HepG2 (cell line): ENCODE data around the gene POC1A. TPM values are rescaled to one million over a fixed set of nuclear protein-coding genes. Genes with fewer than 3 reads are reported as not detected.

Source experiments
- GPBP1L1 ChIP-seq: sonication (generic); formaldehyde crosslinking; IDR thresholded peaks from 2 replicates; pipeline ENCODE4 v1.5.0; 2020; ENCODE audit warnings: mild to moderate bottlenecking, missing genetic modification reagents
- HNF4G ChIP-seq, 2 experiments: sonication (generic) in 1 of 2; formaldehyde crosslinking in 1 of 2; IDR thresholded peaks; 2 replicates each; pipeline versions ENCODE4 v1.4.0 to v1.6.1; 2011 to 2020; ENCODE audit warnings: borderline replicate concordance in 2 of 2, low read depth in 2 of 2, mild to moderate bottlenecking in 2 of 2, low read length in 1 of 2, missing genetic modification reagents in 1 of 2, moderate library complexity in 1 of 2
- HNRNPUL1 ChIP-seq: fragments of 200-400 bp; formaldehyde crosslinking; IDR thresholded peaks from 2 replicates; pipeline ENCODE4 v1.6.1; 2017; ENCODE audit warnings: low read depth, mild to moderate bottlenecking, low read length, moderate library complexity
- NFE2L1 ChIP-seq: sonication (generic); formaldehyde crosslinking; IDR thresholded peaks from 2 replicates; pipeline ENCODE4 v1.4.0; 2020; ENCODE audit warnings: missing genetic modification reagents, mild to moderate bottlenecking, borderline replicate concordance
- NR2F2 ChIP-seq: IDR thresholded peaks from 2 replicates; pipeline ENCODE4 v1.6.1; 2012; ENCODE audit warnings: low read depth, inconsistent platforms, borderline replicate concordance
- NRL ChIP-seq: sonication (generic); formaldehyde crosslinking; IDR thresholded peaks from 2 replicates; pipeline ENCODE4 v1.5.0; 2020; ENCODE audit warnings: missing genetic modification reagents, mild to moderate bottlenecking, moderate library complexity, borderline replicate concordance
- SRY ChIP-seq: sonication (generic); formaldehyde crosslinking; IDR thresholded peaks from 2 replicates; pipeline ENCODE4 v1.8.0; 2022; ENCODE audit warnings: mild to moderate bottlenecking, missing genetic modification reagents
- TARDBP ChIP-seq: sonication (generic); formaldehyde crosslinking; IDR thresholded peaks from 2 replicates; pipeline ENCODE4 v1.8.0; 2022; ENCODE audit warnings: mild to moderate bottlenecking, missing genetic modification reagents
- TBX3 ChIP-seq: fragments of 450-650 bp; IDR thresholded peaks from 2 replicates; pipeline ENCODE4 v1.6.1; 2017; ENCODE audit warnings: antibody characterized with exemption, mild to moderate bottlenecking, inconsistent platforms, borderline replicate concordance
- ZFAT ChIP-seq: sonication (generic); formaldehyde crosslinking; conservative IDR thresholded peaks from 2 replicates; pipeline ENCODE4 v1.8.1; 2023; ENCODE audit warnings: missing genetic modification reagents, inconsistent platforms
- ZKSCAN5 ChIP-seq: sonication (generic); formaldehyde crosslinking; IDR thresholded peaks from 2 replicates; pipeline ENCODE4 v1.5.1; 2020; ENCODE audit warnings: mild to moderate bottlenecking, missing genetic modification reagents
- ZNF124 ChIP-seq: sonication (generic); formaldehyde crosslinking; IDR thresholded peaks from 2 replicates; pipeline ENCODE4 v1.4.0; 2020; ENCODE audit warnings: missing genetic modification reagents
- ZNF350 ChIP-seq: sonication (generic); formaldehyde crosslinking; IDR thresholded peaks from 2 replicates; pipeline ENCODE4 v1.4.0; 2020; ENCODE audit warnings: mild to moderate bottlenecking, low read depth, missing genetic modification reagents, borderline replicate concordance
- ZNF556 ChIP-seq: sonication (generic); formaldehyde crosslinking; IDR thresholded peaks from 2 replicates; pipeline ENCODE4 v1.4.0; 2020; ENCODE audit warnings: mild to moderate bottlenecking, missing genetic modification reagents, borderline replicate concordance
- ZNF558 ChIP-seq: sonication (generic); formaldehyde crosslinking; IDR thresholded peaks from 2 replicates; pipeline ENCODE4 v1.9.0; 2022; ENCODE audit warnings: mild to moderate bottlenecking, missing genetic modification reagents, borderline replicate concordance
- ZNF567 ChIP-seq: sonication (generic); formaldehyde crosslinking; IDR thresholded peaks from 2 replicates; pipeline ENCODE4 v1.8.1; 2023; ENCODE audit warnings: mild to moderate bottlenecking, missing genetic modification reagents, borderline replicate concordance
- ZNF574 ChIP-seq: sonication (generic); formaldehyde crosslinking; IDR thresholded peaks from 2 replicates; pipeline ENCODE4 v1.4.0; 2020; ENCODE audit warnings: missing genetic modification reagents
- ZNF772 ChIP-seq: sonication (generic); formaldehyde crosslinking; IDR thresholded peaks from 2 replicates; pipeline ENCODE4 v1.5.0; 2020; ENCODE audit warnings: mild to moderate bottlenecking, missing genetic modification reagents
- polyA plus RNA-seq, 8 experiments: library from polyadenylated mRNA; depleted of rRNA in 3 of 8; stranded (reverse) in 7 of 8; unstranded in 1 of 8; fragments of >200 nt; fragmentation: Illumina TruSeq in 4 of 8; extraction: Trizol in 4 of 8; gene quantifications; 2 replicates each; pipeline versions ENCODE4 v1.2.1 to v1.2.3, GENCODE V29; 2011 to 2016; ENCODE audit warnings: low read depth in 4 of 8, missing spikeins in 1 of 8, mixed read lengths in 1 of 8; ENCODE audit not compliant: insufficient read depth in 1 of 8
- total RNA-seq, 5 experiments: library from RNA; depleted of rRNA; stranded (reverse); fragments of >200 nt; fragmentation: Illumina TruSeq; extraction: Trizol; gene quantifications; 2 replicates each; pipeline ENCODE4 v1.2.3, GENCODE V29; 2016; ENCODE audit warnings: low read depth in 1 of 5
- TF ChIP-seq, protein P1 (sequence below): IDR thresholded peaks from 2 replicates; pipeline ENCODE4 v1.6.1; 2018; ENCODE audit warnings: missing genetic modification reagents, mild to moderate bottlenecking, missing compliant biosample characterization
- TF ChIP-seq, protein P2 (sequence below): sonication (generic); formaldehyde crosslinking; IDR thresholded peaks from 2 replicates; pipeline ENCODE4 v1.8.0; 2023; ENCODE audit warnings: mild to moderate bottlenecking, missing genetic modification reagents
- TF ChIP-seq, protein P3 (sequence below): conservative IDR thresholded peaks from 2 replicates; pipeline ENCODE4 v1.6.1; 2018; ENCODE audit warnings: missing genetic modification reagents

Gene POC1A
- total and polyA plus RNA-seq, 2 of the 13 experiments (the other 11 are each of a cell fraction or from before 2014, with no cell fraction given): 14.6 to 20.0 TPM

- TF ChIP-seq GPBP1L1 (CRISPR knock-in tag): no peak
- TF ChIP-seq, protein P1, sequence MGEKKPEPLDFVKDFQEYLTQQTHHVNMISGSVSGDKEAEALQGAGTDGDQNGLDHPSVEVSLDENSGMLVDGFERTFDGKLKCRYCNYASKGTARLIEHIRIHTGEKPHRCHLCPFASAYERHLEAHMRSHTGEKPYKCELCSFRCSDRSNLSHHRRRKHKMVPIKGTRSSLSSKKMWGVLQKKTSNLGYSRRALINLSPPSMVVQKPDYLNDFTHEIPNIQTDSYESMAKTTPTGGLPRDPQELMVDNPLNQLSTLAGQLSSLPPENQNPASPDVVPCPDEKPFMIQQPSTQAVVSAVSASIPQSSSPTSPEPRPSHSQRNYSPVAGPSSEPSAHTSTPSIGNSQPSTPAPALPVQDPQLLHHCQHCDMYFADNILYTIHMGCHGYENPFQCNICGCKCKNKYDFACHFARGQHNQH: 0 out of 2 replicates have a peak, but pooled peaks have one; percentile 41
- TF ChIP-seq TARDBP (CRISPR knock-in tag): no peak
- no peak for TF ChIP-seq ZNF558
- no peak for TF ChIP-seq ZNF124
- TF ChIP-seq ZNF350 (CRISPR knock-in tag): peak; percentile 38; the same call in 1 of the 2 replicates
- 0 out of 2 replicates have a peak, but pooled peaks have one; percentile 24 for TF ChIP-seq ZNF574 (CRISPR knock-in tag)
- no peak for TF ChIP-seq ZKSCAN5
- TF ChIP-seq ZNF772 (CRISPR knock-in tag): 0 out of 2 replicates have a peak, but pooled peaks have one; percentile 13
- no peak for TF ChIP-seq HNRNPUL1
- TF ChIP-seq SRY (CRISPR knock-in tag): 0 out of 2 replicates have a peak, but pooled peaks have one; percentile 56
- TF ChIP-seq, protein P2, sequence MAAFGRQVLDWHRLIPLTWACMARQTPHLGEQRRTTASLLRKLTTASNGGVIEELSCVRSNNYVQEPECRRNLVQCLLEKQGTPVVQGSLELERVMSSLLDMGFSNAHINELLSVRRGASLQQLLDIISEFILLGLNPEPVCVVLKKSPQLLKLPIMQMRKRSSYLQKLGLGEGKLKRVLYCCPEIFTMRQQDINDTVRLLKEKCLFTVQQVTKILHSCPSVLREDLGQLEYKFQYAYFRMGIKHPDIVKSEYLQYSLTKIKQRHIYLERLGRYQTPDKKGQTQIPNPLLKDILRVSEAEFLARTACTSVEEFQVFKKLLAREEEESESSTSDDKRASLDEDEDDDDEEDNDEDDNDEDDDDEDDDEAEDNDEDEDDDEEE (CRISPR knock-in tag): no peak
- TF ChIP-seq HNF4G (IDR thresholded peaks at IDR 0.05; ENCODE audit: borderline replicate concordance, low read depth, low read length): no peak
- TF ChIP-seq HNF4G (CRISPR knock-in tag; IDR thresholded peaks at IDR 0.05; ENCODE audit: borderline replicate concordance, low read depth): no peak
- TF ChIP-seq, protein P3, sequence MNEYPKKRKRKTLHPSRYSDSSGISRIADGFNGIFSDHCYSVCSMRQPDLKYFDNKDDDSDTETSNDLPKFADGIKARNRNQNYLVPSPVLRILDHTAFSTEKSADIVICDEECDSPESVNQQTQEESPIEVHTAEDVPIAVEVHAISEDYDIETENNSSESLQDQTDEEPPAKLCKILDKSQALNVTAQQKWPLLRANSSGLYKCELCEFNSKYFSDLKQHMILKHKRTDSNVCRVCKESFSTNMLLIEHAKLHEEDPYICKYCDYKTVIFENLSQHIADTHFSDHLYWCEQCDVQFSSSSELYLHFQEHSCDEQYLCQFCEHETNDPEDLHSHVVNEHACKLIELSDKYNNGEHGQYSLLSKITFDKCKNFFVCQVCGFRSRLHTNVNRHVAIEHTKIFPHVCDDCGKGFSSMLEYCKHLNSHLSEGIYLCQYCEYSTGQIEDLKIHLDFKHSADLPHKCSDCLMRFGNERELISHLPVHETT: no peak
- no peak for TF ChIP-seq NFE2L1 (CRISPR knock-in tag)
- TF ChIP-seq ZFAT (CRISPR knock-in tag): no peak
- TF ChIP-seq NRL: 0 out of 2 replicates have a peak, but pooled peaks have one; percentile 48
- TF ChIP-seq ZNF567 (CRISPR knock-in tag): no peak
- no peak; the same call in 1 of the 2 replicates for TF ChIP-seq ZNF556 (CRISPR knock-in tag)
- TF ChIP-seq TBX3: no peak
- TF ChIP-seq NR2F2: no peak
These were observed 23.4 kb upstream of the POC1A start (continued) for GRCh38 chr3:52177701-52178042.
